VCaP (cell line): ENCODE data around the gene ATP10A.
A peak's percentile ranks its signal among the peaks of the same experiment; 100 is the strongest.

Experiments used
- H3K27ac ChIP-seq: fragments of 450-650 bp; 2 replicates; pipeline ENCODE4 v1.5.1; 2017
- TF ChIP-seq, protein P1 (sequence below): fragments of 450-650 bp; conservative IDR thresholded peaks from 2 replicates; pipeline ENCODE4 v1.5.1; 2017; ENCODE audit warnings: mild to moderate bottlenecking, moderate library complexity

Gene ATP10A

DNA sequence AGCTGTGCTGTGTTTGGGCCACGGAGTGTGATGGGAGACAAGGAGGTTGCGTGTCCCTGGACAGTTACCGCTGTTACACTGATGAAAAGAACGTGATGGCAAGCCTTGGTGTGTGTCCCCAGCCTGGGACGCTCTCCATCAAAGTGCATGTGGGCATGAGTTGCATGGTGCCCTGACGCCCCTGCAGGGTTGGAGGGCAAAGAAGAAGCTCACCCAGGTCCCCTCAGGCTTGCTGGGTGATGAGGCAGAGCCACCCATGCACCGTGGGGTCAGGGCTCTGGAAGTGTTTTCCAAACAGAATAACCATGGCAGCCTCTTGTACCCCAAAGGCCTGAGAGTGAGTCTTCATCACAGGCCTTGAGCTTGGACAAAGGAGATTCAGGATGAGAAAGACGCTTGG lies 189.2 kb downstream of the ATP10A start:
- no peak overlapping the region for H3K27ac ChIP-seq
- TF ChIP-seq, protein P1, sequence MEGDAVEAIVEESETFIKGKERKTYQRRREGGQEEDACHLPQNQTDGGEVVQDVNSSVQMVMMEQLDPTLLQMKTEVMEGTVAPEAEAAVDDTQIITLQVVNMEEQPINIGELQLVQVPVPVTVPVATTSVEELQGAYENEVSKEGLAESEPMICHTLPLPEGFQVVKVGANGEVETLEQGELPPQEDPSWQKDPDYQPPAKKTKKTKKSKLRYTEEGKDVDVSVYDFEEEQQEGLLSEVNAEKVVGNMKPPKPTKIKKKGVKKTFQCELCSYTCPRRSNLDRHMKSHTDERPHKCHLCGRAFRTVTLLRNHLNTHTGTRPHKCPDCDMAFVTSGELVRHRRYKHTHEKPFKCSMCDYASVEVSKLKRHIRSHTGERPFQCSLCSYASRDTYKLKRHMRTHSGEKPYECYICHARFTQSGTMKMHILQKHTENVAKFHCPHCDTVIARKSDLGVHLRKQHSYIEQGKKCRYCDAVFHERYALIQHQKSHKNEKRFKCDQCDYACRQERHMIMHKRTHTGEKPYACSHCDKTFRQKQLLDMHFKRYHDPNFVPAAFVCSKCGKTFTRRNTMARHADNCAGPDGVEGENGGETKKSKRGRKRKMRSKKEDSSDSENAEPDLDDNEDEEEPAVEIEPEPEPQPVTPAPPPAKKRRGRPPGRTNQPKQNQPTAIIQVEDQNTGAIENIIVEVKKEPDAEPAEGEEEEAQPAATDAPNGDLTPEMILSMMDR = no peak

DNA sequence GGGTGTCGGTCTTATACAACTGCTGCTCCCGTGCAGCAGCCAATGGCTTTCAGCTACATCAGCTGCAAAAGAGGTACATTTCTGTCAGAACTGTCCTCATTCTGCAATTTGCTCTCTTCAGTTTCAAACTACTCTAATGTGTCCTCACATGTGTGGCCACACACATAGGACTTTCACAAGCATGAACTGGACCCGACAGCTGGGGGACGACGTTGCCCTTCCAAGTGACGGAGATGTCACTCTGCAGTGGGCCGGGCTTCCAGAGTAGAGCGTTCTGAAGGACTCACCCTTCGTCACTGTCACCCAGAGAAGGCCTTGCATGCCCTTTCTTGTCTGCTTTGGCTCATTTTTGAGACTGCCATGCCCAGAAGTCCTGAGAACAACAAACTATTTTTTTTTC lies 189.8 kb downstream of the ATP10A start:
- no peak overlapping the region for H3K27ac ChIP-seq
- TF ChIP-seq, protein P1 = no peak

DNA sequence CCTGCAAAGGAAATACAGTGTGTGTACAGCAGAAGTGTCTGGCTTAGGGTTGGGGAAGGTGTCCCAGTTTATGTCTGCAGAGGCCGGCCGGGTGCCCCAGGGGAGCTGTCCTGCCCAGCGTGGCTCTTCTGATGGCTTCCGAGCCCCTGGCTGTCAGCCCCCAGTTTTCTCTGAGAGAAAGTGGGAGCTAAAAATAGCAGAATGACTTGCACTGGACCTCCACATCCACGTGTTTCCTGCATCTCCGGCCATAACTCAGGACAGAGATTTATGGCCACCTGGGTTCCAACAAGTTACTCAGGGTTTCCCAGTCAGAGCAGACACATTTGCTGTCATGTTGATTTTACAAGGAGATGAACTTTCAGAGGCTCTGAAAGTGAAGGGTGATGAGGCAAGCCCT lies 192.0 kb downstream of the ATP10A start:
- TF ChIP-seq, protein P1 = no peak
- peak overlapping the region; percentile 31 for H3K27ac ChIP-seq

DNA sequence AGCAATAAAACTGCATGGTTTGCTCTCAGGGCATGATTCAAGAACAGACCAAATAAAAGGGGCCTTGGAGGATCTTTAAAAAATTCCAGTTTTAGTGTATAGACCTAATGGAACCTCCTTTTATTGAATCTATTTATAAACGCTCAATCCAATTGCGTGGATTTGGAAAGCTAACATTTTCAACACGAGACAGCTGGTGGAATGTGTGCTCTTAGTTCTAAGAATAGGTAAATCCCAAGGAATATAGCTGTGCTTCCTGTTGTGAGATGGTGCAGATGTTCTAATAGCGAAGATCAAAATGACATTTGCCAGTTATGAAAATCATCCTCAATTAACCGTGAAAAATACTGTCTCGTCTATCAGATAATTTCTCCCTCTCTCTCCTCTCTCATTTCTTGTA lies 192.5 kb downstream of the ATP10A start:
- H3K27ac ChIP-seq = peak overlapping the region; percentile 31
- TF ChIP-seq, protein P1 = no peak

DNA sequence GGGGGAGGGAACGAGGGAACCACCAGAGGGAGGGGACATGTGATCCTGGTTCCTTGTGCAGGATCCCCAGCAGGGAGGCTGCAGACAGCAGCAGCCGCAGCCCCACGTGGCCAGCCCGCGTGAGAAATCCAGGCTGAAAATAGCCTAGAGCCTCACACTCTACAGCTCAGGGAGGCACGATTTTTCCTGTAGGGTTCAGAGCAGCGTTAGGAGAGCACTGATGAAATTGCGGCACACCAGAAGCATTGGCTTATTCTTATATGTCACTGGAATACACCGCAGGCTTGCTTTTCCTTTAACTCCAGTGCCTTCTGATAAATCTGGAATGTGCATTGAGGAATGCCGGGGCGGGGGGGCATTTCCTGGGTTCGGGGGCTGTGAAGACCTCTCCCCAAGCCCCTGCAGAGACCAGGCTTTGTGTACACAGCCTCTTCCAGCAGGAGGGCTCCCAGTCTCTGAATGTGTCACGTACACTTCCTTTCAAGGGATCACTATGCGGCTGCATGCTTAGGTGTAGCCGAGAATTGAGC lies 193.0 kb downstream of the ATP10A start:
- TF ChIP-seq, protein P1 = no peak
- H3K27ac ChIP-seq = peak overlapping the region; percentile 31

DNA sequence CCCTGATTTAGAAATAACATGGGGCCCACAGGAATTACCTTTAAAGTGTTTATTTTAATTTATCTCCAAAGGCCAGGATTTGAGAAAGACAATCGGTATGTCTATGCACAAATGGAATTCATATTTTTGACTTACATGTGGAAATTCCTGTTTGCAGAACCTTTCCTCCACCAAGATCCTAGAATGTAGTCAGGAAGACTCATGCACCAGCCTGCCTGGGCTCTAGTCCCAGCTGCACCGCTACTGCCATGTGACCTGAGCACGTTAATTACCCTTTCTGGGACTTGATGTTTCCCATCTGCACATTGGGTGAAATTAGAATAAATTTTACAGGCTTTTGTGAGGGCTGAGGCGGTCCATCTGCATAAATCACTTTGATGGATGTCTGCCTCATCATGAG lies 194.2 kb downstream of the ATP10A start:
- TF ChIP-seq, protein P1 = no peak

DNA sequence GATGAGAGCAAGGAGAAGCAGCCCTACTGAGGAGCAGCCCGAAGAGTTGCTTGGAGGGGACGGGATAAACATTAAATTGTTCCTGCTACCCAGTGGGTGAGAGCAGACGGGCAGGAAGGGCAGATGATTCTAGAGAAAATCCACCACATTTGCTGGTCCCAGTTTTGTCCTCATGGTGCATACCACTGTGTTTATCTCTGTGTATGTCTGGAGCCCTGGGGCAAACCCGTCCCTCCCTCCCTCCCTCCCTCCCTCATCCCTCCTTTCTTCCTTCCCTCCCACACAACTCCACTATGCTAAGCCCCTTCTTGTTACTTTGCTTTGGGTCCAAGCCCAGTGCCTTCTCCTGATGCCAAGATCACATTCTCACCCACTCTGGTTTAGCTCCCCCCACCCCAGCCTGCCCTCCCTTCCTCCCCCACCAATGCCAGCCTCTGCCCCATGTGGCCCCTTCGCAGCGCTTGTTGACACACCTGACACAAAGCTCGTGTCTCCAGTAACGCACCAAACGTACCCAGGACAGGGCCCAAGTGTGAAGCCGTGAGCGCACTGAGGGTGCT lies 194.8 kb downstream of the ATP10A start:
- no peak overlapping the region for H3K27ac ChIP-seq
- TF ChIP-seq, protein P1 = no peak

More for the DNA sequence above, 194.2 kb downstream of the ATP10A start:
- H3K27ac ChIP-seq = no peak overlapping the region
